GM23338 (cell line): ENCODE measurements around the gene EEF1G. TPM values are rescaled to one million over a fixed set of nuclear protein-coding genes. Genes with fewer than 3 reads are reported as not detected.

Source experiments
- ATAC-seq: fragments of 200-7000 bp; cut with Tn5 transposase; 3 replicates; pipeline ENCODE4 v1.9.1; 2020
- DNase-seq: peaks from one replicate; pipeline ENCODE4 v3.0.0-alpha.2; 2015; ENCODE audit warnings: low spot score
- H2AFZ ChIP-seq: fragments of 200-600 bp; sonication (generic); 2 replicates; pipeline ENCODE4 v1.8.0; 2016; ENCODE audit warnings: antibody characterized with exemption, mild to moderate bottlenecking, moderate library complexity
- H3F3A ChIP-seq: fragments of 200-600 bp; sonication (generic); replicated peaks from 2 replicates; pipeline ENCODE4 v1.8.0; 2017; ENCODE audit warnings: antibody characterized with exemption, mixed run types, low read depth
- H3K27ac ChIP-seq: fragments of 200-600 bp; sonication (generic); 2 replicates; pipeline ENCODE4 v1.6.1; 2016; ENCODE audit warnings: low read depth
- H3K27me3 ChIP-seq: fragments of 200-600 bp; sonication (generic); 2 replicates; pipeline ENCODE4 v1.8.0; 2016; ENCODE audit warnings: mild to moderate bottlenecking, mixed run types, moderate library complexity; ENCODE audit not compliant: insufficient read depth
- H3K36me3 ChIP-seq: fragments of 200-600 bp; sonication (generic); 2 replicates; pipeline ENCODE4 v1.8.0; 2016; ENCODE audit warnings: mild to moderate bottlenecking; ENCODE audit not compliant: insufficient read depth
- H3K4me1 ChIP-seq: fragments of 200-600 bp; sonication (generic); 2 replicates; pipeline ENCODE4 v1.8.0; 2016; ENCODE audit warnings: mild to moderate bottlenecking, moderate library complexity; ENCODE audit not compliant: insufficient read depth
- H3K4me2 ChIP-seq: fragments of 200-600 bp; sonication (generic); 2 replicates; pipeline ENCODE4 v1.7.1; 2017; ENCODE audit warnings: mixed run types
- H3K4me3 ChIP-seq: fragments of 200-600 bp; sonication (generic); 2 replicates; pipeline ENCODE4 v1.6.1; 2016; ENCODE audit warnings: mixed run types
- H3K79me2 ChIP-seq: fragments of 200-600 bp; sonication (generic); replicated peaks from 2 replicates; pipeline ENCODE4 v1.8.0; 2017; ENCODE audit warnings: mild to moderate bottlenecking; ENCODE audit not compliant: insufficient read depth
- H3K9me2 ChIP-seq: fragments of 200-600 bp; sonication (generic); 2 replicates; pipeline ENCODE4 v1.8.0; 2017; ENCODE audit not compliant: insufficient read depth
- H4K20me1 ChIP-seq: fragments of 200-600 bp; sonication (generic); replicated peaks from 2 replicates; pipeline ENCODE4 v1.8.0; 2017; ENCODE audit warnings: mild to moderate bottlenecking; ENCODE audit not compliant: insufficient read depth
- H3K27ac Mint-ChIP-seq: 2 replicates; pipeline ENCODE4 v1.8.0; 2020; ENCODE audit warnings: inconsistent platforms, mild to moderate bottlenecking, moderate library complexity, mixed read lengths
- H3K27me3 Mint-ChIP-seq: 3 replicates; pipeline ENCODE4 v1.8.0; 2022; ENCODE audit warnings: low read depth, mild to moderate bottlenecking, moderate library complexity, mixed read lengths, inconsistent platforms; ENCODE audit not compliant: insufficient read depth, poor library complexity
- H3K36me3 Mint-ChIP-seq: 3 replicates; pipeline ENCODE4 v1.8.0; 2021; ENCODE audit warnings: low read depth, mild to moderate bottlenecking, inconsistent platforms, moderate library complexity, mixed read lengths
- H3K4me1 Mint-ChIP-seq: 3 replicates; pipeline ENCODE4 v1.8.0; 2020; ENCODE audit warnings: mild to moderate bottlenecking, inconsistent platforms, mixed read lengths
- H3K4me3 Mint-ChIP-seq: 3 replicates; pipeline ENCODE4 v1.8.0; 2021; ENCODE audit warnings: moderate library complexity, mild to moderate bottlenecking, inconsistent platforms, mixed read lengths
- H3K9me3 Mint-ChIP-seq: 3 replicates; pipeline ENCODE4 v1.8.0; 2020; ENCODE audit warnings: moderate library complexity, mild to moderate bottlenecking, inconsistent platforms, mixed read lengths
- CREB1 ChIP-seq: fragments of 250-450 bp; sonication (Bioruptor Pico); IDR thresholded peaks from 2 replicates; pipeline ENCODE4 v1.5.0; 2020; ENCODE audit warnings: low read depth, mild to moderate bottlenecking, moderate library complexity
- JUNB ChIP-seq: IDR thresholded peaks from one replicate; pipeline ENCODE4 v1.6.1; 2016; ENCODE audit warnings: antibody characterized with exemption; ENCODE audit not compliant: unreplicated experiment
- ZNF114 ChIP-seq: fragments of 250-450 bp; sonication (Bioruptor Pico); IDR thresholded peaks from 2 replicates; pipeline ENCODE4 v1.5.0; 2020; ENCODE audit warnings: mild to moderate bottlenecking, moderate library complexity
- ZNF331 ChIP-seq: fragments of 250-450 bp; sonication (Bioruptor Pico); IDR thresholded peaks from 2 replicates; pipeline ENCODE4 v1.5.0; 2020; ENCODE audit warnings: low read depth, mild to moderate bottlenecking, moderate library complexity
- polyA plus RNA-seq: library from polyadenylated mRNA; unstranded; fragments of >200 nt; fragmentation: Nextera tagmentation; extraction: Ambion mirVana; gene quantifications from 2 replicates; pipeline ENCODE4 v1.2.1, GENCODE V29; 2016
- total RNA-seq: library from RNA; depleted of rRNA; stranded (reverse); fragments of >200 nt; shearing (Covaris generic); gene quantifications from 2 replicates; pipeline ENCODE4 v1.2.3, GENCODE V29; 2014
- TF ChIP-seq, protein P1 (sequence below): fragments of 250-450 bp; sonication (Bioruptor Pico); IDR thresholded peaks from 2 replicates; pipeline ENCODE4 v1.5.0; 2020; ENCODE audit warnings: mild to moderate bottlenecking, moderate library complexity
- TF ChIP-seq, protein P2 (sequence below): IDR thresholded peaks from one replicate; pipeline ENCODE4 v1.6.1; 2018; ENCODE audit warnings: antibody characterized with exemption; ENCODE audit not compliant: unreplicated experiment

EEF1G gene
- total and polyA plus RNA-seq, 2 experiments from 2014 or later: 696 to 1,316 TPM

DNA sequence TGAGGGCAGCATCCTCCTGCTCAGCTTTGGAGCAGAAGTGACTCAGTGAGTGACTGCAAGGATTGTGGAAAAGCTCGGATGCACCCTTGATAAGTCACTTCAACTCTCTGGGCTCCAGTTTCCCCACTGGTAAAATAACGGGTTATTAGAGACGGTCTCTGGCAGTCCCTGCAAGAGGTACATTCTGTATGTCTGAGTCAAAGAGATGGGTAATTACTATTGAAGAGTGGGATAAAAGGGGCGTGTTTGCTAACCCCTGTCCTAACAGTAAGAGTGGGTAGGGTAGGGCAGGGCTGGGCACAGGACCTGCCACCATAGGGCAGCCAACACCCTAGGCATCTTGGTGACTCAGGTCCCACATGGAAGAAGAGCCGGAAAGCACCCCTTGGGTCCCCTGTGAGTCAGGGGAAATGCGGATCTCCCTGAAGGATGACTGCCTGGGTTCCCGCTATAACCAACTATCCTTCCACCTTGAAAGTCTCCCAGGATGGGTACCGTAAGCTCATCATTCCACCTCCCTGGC lies 19.8 kb downstream of the EEF1G start (continued):
- TF ChIP-seq, protein P1, sequence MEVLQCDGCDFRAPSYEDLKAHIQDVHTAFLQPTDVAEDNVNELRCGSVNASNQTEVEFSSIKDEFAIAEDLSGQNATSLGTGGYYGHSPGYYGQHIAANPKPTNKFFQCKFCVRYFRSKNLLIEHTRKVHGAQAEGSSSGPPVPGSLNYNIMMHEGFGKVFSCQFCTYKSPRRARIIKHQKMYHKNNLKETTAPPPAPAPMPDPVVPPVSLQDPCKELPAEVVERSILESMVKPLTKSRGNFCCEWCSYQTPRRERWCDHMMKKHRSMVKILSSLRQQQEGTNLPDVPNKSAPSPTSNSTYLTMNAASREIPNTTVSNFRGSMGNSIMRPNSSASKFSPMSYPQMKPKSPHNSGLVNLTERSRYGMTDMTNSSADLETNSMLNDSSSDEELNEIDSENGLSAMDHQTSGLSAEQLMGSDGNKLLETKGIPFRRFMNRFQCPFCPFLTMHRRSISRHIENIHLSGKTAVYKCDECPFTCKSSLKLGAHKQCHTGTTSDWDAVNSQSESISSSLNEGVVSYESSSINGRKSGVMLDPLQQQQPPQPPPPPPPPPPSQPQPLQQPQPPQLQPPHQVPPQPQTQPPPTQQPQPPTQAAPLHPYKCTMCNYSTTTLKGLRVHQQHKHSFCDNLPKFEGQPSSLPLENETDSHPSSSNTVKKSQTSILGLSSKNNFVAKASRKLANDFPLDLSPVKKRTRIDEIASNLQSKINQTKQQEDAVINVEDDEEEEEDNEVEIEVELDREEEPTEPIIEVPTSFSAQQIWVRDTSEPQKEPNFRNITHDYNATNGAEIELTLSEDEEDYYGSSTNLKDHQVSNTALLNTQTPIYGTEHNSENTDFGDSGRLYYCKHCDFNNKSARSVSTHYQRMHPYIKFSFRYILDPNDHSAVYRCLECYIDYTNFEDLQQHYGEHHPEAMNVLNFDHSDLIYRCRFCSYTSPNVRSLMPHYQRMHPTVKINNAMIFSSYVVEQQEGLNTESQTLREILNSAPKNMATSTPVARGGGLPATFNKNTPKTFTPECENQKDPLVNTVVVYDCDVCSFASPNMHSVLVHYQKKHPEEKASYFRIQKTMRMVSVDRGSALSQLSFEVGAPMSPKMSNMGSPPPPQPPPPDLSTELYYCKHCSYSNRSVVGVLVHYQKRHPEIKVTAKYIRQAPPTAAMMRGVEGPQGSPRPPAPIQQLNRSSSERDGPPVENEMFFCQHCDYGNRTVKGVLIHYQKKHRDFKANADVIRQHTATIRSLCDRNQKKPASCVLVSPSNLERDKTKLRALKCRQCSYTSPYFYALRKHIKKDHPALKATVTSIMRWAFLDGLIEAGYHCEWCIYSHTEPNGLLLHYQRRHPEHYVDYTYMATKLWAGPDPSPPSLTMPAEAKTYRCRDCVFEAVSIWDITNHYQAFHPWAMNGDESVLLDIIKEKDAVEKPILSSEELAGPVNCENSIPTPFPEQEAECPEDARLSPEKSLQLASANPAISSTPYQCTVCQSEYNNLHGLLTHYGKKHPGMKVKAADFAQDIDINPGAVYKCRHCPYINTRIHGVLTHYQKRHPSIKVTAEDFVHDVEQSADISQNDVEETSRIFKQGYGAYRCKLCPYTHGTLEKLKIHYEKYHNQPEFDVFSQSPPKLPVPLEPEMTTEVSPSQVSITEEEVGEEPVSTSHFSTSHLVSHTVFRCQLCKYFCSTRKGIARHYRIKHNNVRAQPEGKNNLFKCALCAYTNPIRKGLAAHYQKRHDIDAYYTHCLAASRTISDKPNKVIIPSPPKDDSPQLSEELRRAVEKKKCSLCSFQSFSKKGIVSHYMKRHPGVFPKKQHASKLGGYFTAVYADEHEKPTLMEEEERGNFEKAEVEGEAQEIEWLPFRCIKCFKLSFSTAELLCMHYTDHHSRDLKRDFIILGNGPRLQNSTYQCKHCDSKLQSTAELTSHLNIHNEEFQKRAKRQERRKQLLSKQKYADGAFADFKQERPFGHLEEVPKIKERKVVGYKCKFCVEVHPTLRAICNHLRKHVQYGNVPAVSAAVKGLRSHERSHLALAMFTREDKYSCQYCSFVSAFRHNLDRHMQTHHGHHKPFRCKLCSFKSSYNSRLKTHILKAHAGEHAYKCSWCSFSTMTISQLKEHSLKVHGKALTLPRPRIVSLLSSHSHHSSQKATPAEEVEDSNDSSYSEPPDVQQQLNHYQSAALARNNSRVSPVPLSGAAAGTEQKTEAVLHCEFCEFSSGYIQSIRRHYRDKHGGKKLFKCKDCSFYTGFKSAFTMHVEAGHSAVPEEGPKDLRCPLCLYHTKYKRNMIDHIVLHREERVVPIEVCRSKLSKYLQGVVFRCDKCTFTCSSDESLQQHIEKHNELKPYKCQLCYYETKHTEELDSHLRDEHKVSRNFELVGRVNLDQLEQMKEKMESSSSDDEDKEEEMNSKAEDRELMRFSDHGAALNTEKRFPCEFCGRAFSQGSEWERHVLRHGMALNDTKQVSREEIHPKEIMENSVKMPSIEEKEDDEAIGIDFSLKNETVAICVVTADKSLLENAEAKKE: no peak
- TF ChIP-seq ZNF331 (CRISPR knock-in tag): no peak

DNA sequence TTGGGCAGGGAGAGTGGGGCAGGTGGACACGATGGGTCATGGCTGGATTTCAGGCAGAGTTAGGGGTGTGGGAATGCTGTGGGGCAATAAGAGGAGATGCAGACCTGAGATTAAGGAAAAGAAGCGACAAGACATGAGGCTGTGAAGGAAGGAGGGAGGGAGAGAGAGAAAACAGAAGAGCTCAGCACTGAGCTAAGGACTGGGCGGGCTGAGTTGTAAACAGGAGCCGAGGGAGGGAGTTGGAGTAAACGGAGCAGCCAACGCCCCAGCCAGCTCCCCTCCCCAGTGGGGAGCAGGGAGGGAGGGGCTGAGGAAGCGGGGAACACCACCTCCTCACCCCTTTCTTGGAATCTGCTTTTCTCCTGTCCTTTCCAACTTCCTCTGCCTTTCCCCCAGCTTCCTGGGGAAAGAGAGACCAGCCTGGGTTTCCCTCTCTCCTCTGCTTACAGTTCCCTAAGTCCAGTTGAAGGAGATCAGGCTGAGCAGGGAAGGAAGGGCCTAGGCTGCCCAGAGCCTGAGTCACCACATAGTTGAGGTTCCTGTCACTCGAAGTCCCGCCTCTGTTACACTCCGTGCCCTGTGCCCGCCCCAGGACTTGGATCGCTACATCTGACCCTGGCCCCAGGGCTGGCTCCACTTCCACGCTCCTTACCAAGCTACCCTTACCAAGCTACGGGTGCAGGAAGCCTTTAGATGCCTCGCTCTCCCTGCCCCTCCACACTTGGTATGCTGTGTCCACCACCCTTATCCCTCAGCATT lies 20.4 kb downstream of the EEF1G start:
- H3K9me3 Mint-ChIP-seq: no peaks in the 10 kb centered on the region; the same call in 1 of the 3 replicates
- Histone ChIP-seq H3F3A (peaks cover 44% of the 10 kb centered on the region), H2AFZ (no peak overlapping the region), H3K79me2 (0 out of 2 replicates have a peak, but pooled peaks cover under 1% of the 10 kb centered on the region), H3K27ac (peak overlapping the region; percentile 60; the same call in 1 of the 2 replicates), H3K4me3 (peak overlapping the region; percentile 36), H3K9me2 (no peaks in the 10 kb centered on the region), H3K36me3 (peaks cover 8% of the 10 kb centered on the region; the same call in 1 of the 2 replicates), H3K27me3 (peaks cover 32% of the 10 kb centered on the region), H4K20me1 (peaks cover 19% of the 10 kb centered on the region), H3K4me1 (peaks cover 45% of the 10 kb centered on the region), H3K4me2 (peak overlapping the region; percentile 78)
- TF ChIP-seq, protein P2, sequence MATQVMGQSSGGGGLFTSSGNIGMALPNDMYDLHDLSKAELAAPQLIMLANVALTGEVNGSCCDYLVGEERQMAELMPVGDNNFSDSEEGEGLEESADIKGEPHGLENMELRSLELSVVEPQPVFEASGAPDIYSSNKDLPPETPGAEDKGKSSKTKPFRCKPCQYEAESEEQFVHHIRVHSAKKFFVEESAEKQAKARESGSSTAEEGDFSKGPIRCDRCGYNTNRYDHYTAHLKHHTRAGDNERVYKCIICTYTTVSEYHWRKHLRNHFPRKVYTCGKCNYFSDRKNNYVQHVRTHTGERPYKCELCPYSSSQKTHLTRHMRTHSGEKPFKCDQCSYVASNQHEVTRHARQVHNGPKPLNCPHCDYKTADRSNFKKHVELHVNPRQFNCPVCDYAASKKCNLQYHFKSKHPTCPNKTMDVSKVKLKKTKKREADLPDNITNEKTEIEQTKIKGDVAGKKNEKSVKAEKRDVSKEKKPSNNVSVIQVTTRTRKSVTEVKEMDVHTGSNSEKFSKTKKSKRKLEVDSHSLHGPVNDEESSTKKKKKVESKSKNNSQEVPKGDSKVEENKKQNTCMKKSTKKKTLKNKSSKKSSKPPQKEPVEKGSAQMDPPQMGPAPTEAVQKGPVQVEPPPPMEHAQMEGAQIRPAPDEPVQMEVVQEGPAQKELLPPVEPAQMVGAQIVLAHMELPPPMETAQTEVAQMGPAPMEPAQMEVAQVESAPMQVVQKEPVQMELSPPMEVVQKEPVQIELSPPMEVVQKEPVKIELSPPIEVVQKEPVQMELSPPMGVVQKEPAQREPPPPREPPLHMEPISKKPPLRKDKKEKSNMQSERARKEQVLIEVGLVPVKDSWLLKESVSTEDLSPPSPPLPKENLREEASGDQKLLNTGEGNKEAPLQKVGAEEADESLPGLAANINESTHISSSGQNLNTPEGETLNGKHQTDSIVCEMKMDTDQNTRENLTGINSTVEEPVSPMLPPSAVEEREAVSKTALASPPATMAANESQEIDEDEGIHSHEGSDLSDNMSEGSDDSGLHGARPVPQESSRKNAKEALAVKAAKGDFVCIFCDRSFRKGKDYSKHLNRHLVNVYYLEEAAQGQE: no peak
- no peak for TF ChIP-seq JUNB
- TF ChIP-seq ZNF114 (CRISPR knock-in tag): no peak
- TF ChIP-seq CREB1 (CRISPR knock-in tag): peak; percentile 58; the same call in 1 of the 2 replicates
- no peak for TF ChIP-seq ZNF331 (CRISPR knock-in tag)
- peak overlapping the region; percentile 54 for H3K4me3 Mint-ChIP-seq
- peaks cover 45% of the 10 kb centered on the region for H3K27me3 Mint-ChIP-seq
- H3K27ac Mint-ChIP-seq: peak overlapping the region; percentile 87
- H3K36me3 Mint-ChIP-seq: peaks cover 28% of the 10 kb centered on the region
- H3K4me1 Mint-ChIP-seq: peaks cover 54% of the 10 kb centered on the region
- peak; percentile 46 for ATAC-seq
- peak; percentile 88 for DNase-seq
